ENCODE results near the gene TLL1. TPM values are rescaled to one million over a fixed set of nuclear protein-coding genes. Genes with fewer than 3 reads are reported as not detected.

TLL1 gene
- total RNA-seq, 1 donor from 2014 or later = not detected

DNA sequence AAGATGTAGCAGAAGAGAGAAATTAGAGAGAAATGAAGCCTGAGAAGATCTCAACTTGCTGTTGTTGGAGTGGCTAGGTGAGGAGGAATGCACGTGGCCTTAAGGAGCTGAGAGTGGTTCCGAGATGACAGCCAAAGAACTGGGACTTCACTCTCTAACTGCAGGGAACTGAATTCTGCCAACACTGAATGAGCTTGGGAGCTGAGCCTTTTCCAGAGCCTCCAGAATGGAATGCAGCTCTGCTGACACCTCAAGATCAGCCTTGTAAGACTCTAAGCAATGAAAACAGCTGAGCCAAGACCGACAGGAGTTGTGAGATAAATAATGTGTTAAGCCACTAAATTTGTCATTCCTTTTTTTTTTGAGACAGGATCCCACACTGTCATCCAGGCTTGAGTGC is 73.0 kb downstream of the TLL1 start:
- intact Hi-C loops (cut with micrococcal nuclease) = no loop called here
- DNase-seq (no peak), ATAC-seq (ENCODE audit: low read depth) (no peak)
- Mint-ChIP-seq H3K9me3 (no peaks in the 10 kb centered on the region), H3K4me3 (no peak overlapping the region), H3K27ac (no peak overlapping the region), H3K4me1 (no peaks in the 10 kb centered on the region), H3K36me3 (ENCODE audit: low read depth) (no peaks in the 10 kb centered on the region), H3K27me3 (no peaks in the 10 kb centered on the region)
- TF ChIP-seq, protein P1, sequence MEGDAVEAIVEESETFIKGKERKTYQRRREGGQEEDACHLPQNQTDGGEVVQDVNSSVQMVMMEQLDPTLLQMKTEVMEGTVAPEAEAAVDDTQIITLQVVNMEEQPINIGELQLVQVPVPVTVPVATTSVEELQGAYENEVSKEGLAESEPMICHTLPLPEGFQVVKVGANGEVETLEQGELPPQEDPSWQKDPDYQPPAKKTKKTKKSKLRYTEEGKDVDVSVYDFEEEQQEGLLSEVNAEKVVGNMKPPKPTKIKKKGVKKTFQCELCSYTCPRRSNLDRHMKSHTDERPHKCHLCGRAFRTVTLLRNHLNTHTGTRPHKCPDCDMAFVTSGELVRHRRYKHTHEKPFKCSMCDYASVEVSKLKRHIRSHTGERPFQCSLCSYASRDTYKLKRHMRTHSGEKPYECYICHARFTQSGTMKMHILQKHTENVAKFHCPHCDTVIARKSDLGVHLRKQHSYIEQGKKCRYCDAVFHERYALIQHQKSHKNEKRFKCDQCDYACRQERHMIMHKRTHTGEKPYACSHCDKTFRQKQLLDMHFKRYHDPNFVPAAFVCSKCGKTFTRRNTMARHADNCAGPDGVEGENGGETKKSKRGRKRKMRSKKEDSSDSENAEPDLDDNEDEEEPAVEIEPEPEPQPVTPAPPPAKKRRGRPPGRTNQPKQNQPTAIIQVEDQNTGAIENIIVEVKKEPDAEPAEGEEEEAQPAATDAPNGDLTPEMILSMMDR (IDR thresholded peaks at IDR 0.05) = no peak
- POLR2A ChIA-PET = no interaction called here
- CTCF ChIA-PET = no interaction called here

GRCh38 chr4:165947019-165947418 is 74.0 kb downstream of the TLL1 start:
- intact Hi-C loops (cut with micrococcal nuclease) = no loop called here
- H3K9me3 Mint-ChIP-seq = no peaks in the 10 kb centered on the region
- CTCF ChIA-PET = no interaction called here
- TF ChIP-seq, protein P1 (IDR thresholded peaks at IDR 0.05) = no peak
- no peak overlapping the region for H3K4me3 Mint-ChIP-seq
- POLR2A ChIA-PET = no interaction called here
- H3K27ac Mint-ChIP-seq = no peak overlapping the region
- H3K27me3 Mint-ChIP-seq = no peaks in the 10 kb centered on the region
- H3K4me1 Mint-ChIP-seq = no peaks in the 10 kb centered on the region
- ATAC-seq (ENCODE audit: low read depth) = no peak
- no peaks in the 10 kb centered on the region for H3K36me3 Mint-ChIP-seq (ENCODE audit: low read depth)
- no peak for DNase-seq

GRCh38 chr4:165953181-165953580 is 80.1 kb downstream of the TLL1 start:
- POLR2A ChIA-PET = no interaction called here
- Mint-ChIP-seq H3K4me3 (no peak overlapping the region), H3K9me3 (peaks cover 15% of the 10 kb centered on the region), H3K4me1 (no peaks in the 10 kb centered on the region), H3K36me3 (ENCODE audit: low read depth) (no peaks in the 10 kb centered on the region), H3K27me3 (no peaks in the 10 kb centered on the region), H3K27ac (no peak overlapping the region)
- TF ChIP-seq, protein P1 (IDR thresholded peaks at IDR 0.05) = no peak
- CTCF ChIA-PET = no interaction called here
- DNase-seq (no peak), ATAC-seq (ENCODE audit: low read depth) (no peak)
- intact Hi-C loops (cut with micrococcal nuclease) = no loop called here

DNA sequence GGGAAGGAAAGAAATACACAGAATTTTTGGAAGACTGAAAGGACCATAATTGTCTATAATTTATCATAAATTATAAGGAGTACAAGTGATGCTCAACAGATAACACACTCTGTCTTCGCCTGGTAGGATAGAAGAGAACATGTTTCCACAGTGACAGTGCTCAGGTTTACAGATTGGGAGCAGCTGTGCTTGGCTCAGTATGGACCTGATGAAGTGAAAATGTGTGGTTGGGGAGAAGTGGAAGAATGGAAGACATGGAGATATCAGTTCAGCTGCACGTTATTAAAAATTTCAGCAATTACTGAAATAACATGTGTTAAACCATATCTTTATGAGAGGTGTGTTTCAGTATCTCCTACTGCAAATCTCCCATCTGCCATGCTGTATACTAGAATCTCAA is 90.6 kb downstream of the TLL1 start:
- Mint-ChIP-seq H3K27ac (no peak overlapping the region), H3K27me3 (no peaks in the 10 kb centered on the region), H3K4me1 (no peaks in the 10 kb centered on the region), H3K4me3 (no peak overlapping the region), H3K36me3 (ENCODE audit: low read depth) (no peaks in the 10 kb centered on the region), H3K9me3 (peaks cover 8% of the 10 kb centered on the region)
- ChIA-PET CTCF (no interaction called here), POLR2A (no interaction called here)
- ATAC-seq (ENCODE audit: low read depth) (no peak), DNase-seq (no peak)
- TF ChIP-seq, protein P1 (IDR thresholded peaks at IDR 0.05) = no peak
- intact Hi-C loops (cut with micrococcal nuclease) = no loop called here

DNA sequence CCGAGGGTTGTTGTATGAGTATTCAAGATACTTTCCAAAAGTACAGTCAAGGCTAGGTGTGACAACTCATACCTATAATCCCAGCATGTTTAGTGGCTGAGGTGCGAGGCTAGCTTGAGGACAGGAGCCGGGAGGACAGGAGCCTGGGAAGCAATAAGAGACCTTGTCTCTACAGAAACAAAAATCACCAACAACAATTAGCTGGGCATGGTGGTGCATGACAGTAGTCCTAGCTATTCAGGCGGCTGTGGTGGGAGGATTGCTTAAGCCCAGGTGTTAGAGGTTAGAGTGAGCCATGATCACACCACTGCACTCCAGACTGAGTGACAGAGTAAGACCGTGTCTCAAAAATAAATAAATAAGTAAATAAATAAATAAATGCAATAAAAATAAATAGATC is 91.6 kb downstream of the TLL1 start:
- ChIA-PET CTCF (no interaction called here), POLR2A (no interaction called here)
- Mint-ChIP-seq H3K4me3 (no peak overlapping the region), H3K36me3 (ENCODE audit: low read depth) (no peaks in the 10 kb centered on the region), H3K27me3 (no peaks in the 10 kb centered on the region), H3K27ac (no peak overlapping the region), H3K4me1 (no peaks in the 10 kb centered on the region), H3K9me3 (peaks cover 8% of the 10 kb centered on the region)
- no peak for ATAC-seq (ENCODE audit: low read depth)
- DNase-seq = no peak
- intact Hi-C loops (cut with micrococcal nuclease) = no loop called here
- TF ChIP-seq, protein P1 (IDR thresholded peaks at IDR 0.05) = no peak

Measured in activated B cell treated with CpG ODN at 0.5 μM for 24 hours (primary cell).